Measurements from ENCODE around the gene RUFY4. TPM values are rescaled to one million over a fixed set of nuclear protein-coding genes. Genes with fewer than 3 reads are reported as not detected.

RUFY4 gene
- total RNA-seq, 2 experiments from 2014 or later: not detected

DNA sequence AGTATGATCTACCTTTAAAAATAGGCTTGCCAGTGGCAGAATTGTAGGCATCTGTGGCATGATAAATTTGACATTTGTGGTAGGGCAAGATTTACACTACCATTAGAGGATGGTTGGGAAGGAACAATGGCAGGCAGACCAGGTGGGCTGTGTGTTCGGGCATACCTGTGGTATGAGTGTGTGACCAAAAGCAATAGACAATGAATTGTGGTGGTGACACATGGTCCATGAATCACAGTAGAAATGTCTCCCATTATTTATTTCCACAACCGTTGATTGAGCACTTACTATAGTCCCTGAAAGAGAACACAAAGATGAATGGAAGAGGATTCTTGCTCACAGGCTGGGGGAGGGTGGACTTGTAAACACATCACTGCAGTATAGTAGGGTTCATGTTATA lies 29.9 kb upstream of the RUFY4 start:
- no TSS peak for BruUV-seq (replicated peaks)

GRCh38 chr2:218040883-218041282 lies 28.2 kb upstream of the RUFY4 start:
- TF ChIP-seq EZH2phosphoT487 (IDR thresholded peaks at IDR 0.05; ENCODE audit: borderline replicate concordance, low read depth, low read length): no peak
- TF ChIP-seq, protein P1, sequence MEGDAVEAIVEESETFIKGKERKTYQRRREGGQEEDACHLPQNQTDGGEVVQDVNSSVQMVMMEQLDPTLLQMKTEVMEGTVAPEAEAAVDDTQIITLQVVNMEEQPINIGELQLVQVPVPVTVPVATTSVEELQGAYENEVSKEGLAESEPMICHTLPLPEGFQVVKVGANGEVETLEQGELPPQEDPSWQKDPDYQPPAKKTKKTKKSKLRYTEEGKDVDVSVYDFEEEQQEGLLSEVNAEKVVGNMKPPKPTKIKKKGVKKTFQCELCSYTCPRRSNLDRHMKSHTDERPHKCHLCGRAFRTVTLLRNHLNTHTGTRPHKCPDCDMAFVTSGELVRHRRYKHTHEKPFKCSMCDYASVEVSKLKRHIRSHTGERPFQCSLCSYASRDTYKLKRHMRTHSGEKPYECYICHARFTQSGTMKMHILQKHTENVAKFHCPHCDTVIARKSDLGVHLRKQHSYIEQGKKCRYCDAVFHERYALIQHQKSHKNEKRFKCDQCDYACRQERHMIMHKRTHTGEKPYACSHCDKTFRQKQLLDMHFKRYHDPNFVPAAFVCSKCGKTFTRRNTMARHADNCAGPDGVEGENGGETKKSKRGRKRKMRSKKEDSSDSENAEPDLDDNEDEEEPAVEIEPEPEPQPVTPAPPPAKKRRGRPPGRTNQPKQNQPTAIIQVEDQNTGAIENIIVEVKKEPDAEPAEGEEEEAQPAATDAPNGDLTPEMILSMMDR (conservative IDR thresholded peaks at IDR 0.05; ENCODE audit: low read length): no peak
- H3K4me2 ChIP-seq (ENCODE audit: low read length): no peak overlapping the region
- H3K4me1 ChIP-seq (ENCODE audit: insufficient read depth, low read length, poor library complexity, severe bottlenecking): peaks cover under 1% of the 10 kb centered on the region
- no peaks in the 10 kb centered on the region for H4K20me1 ChIP-seq (ENCODE audit: insufficient read depth, low read length)
- H3K9me3 ChIP-seq (ENCODE audit: low read length): no peaks in the 10 kb centered on the region
- intact Hi-C loops (cut with micrococcal nuclease; ENCODE audit: unreplicated experiment): no loop called here
- ChIA-PET POLR2A (interaction anchor here (1.5 kb wide), 1 partner anchor 9 kb away, joined by 6 read pairs; no protein-coding TSS in a partner anchor), CTCF (ENCODE audit: unreplicated experiment) (no interaction called here)
- H2AFZ ChIP-seq (ENCODE audit: low read length): no peak overlapping the region
- H3K4me3 ChIP-seq (ENCODE audit: low read depth, low read length, poor library complexity, severe bottlenecking): no peak overlapping the region
- no peaks in the 10 kb centered on the region for H3K79me2 ChIP-seq (ENCODE audit: insufficient read depth, low read depth, low read length)
- no TSS peak for BruUV-seq (replicated peaks)
- no peak for DNase-seq (ENCODE audit: low spot score)
- no peaks in the 10 kb centered on the region for H3K9me2 ChIP-seq (ENCODE audit: insufficient read depth, low read length)
- no peaks in the 10 kb centered on the region for H3K36me3 ChIP-seq (ENCODE audit: insufficient read depth, low read length)
- no peak overlapping the region for H3K27ac ChIP-seq (ENCODE audit: low read depth, low read length, poor library complexity, severe bottlenecking)

More for the DNA sequence above, 29.9 kb upstream of the RUFY4 start:
- Histone ChIP-seq H2AFZ (ENCODE audit: low read length) (no peak overlapping the region), H3K27ac (ENCODE audit: low read depth, low read length, poor library complexity, severe bottlenecking) (no peak overlapping the region), H3K79me2 (ENCODE audit: insufficient read depth, low read depth, low read length) (no peaks in the 10 kb centered on the region), H4K20me1 (ENCODE audit: insufficient read depth, low read length) (no peaks in the 10 kb centered on the region), H3K9me2 (ENCODE audit: insufficient read depth, low read length) (no peaks in the 10 kb centered on the region), H3K36me3 (ENCODE audit: insufficient read depth, low read length) (no peaks in the 10 kb centered on the region), H3K4me2 (ENCODE audit: low read length) (no peak overlapping the region), H3K9me3 (ENCODE audit: low read length) (no peaks in the 10 kb centered on the region), H3K4me3 (ENCODE audit: low read depth, low read length, poor library complexity, severe bottlenecking) (no peak overlapping the region), H3K4me1 (ENCODE audit: insufficient read depth, low read length, poor library complexity, severe bottlenecking) (no peaks in the 10 kb centered on the region)
- CTCF ChIA-PET (ENCODE audit: unreplicated experiment): no interaction called here
- no peak for DNase-seq (ENCODE audit: low spot score)
- POLR2A ChIA-PET: interaction anchor here (0.6 kb wide), 1 partner anchor 14 kb away, joined by 3 read pairs; no protein-coding TSS in a partner anchor
- TF ChIP-seq EZH2phosphoT487 (IDR thresholded peaks at IDR 0.05; ENCODE audit: borderline replicate concordance, low read depth, low read length): no peak
- TF ChIP-seq, protein P1 (conservative IDR thresholded peaks at IDR 0.05; ENCODE audit: low read length): no peak
- intact Hi-C loops (cut with micrococcal nuclease; ENCODE audit: unreplicated experiment): no loop called here

GRCh38 chr2:218041302-218042168 lies 27.5 kb upstream of the RUFY4 start:
- BruUV-seq (replicated peaks): no TSS peak
- TF ChIP-seq, protein P1 (conservative IDR thresholded peaks at IDR 0.05; ENCODE audit: low read length): no peak
- no peak for TF ChIP-seq EZH2phosphoT487 (IDR thresholded peaks at IDR 0.05; ENCODE audit: borderline replicate concordance, low read depth, low read length)
- Histone ChIP-seq H3K27ac (ENCODE audit: low read depth, low read length, poor library complexity, severe bottlenecking) (no peak overlapping the region), H2AFZ (ENCODE audit: low read length) (no peak overlapping the region), H3K4me1 (ENCODE audit: insufficient read depth, low read length, poor library complexity, severe bottlenecking) (peaks cover 7% of the 10 kb centered on the region), H3K9me2 (ENCODE audit: insufficient read depth, low read length) (no peaks in the 10 kb centered on the region), H4K20me1 (ENCODE audit: insufficient read depth, low read length) (no peaks in the 10 kb centered on the region), H3K36me3 (ENCODE audit: insufficient read depth, low read length) (no peaks in the 10 kb centered on the region), H3K4me3 (ENCODE audit: low read depth, low read length, poor library complexity, severe bottlenecking) (no peak overlapping the region), H3K9me3 (ENCODE audit: low read length) (no peaks in the 10 kb centered on the region), H3K79me2 (ENCODE audit: insufficient read depth, low read depth, low read length) (no peaks in the 10 kb centered on the region), H3K4me2 (ENCODE audit: low read length) (no peak overlapping the region)
- POLR2A ChIA-PET: interaction anchor here (0.6 to 1.5 kb wide), 2 partner anchors 9 to 84 kb away, joined by 3 to 6 read pairs; no protein-coding TSS in a partner anchor
- CTCF ChIA-PET (ENCODE audit: unreplicated experiment): no interaction called here
- no peak for DNase-seq (ENCODE audit: low spot score)
- intact Hi-C loops (cut with micrococcal nuclease; ENCODE audit: unreplicated experiment): no loop called here

Measured in OCI-LY7 (cell line).